K562 (cell line): Measurements from ENCODE around the gene FGFBP3. TPM values are rescaled to one million over a fixed set of nuclear protein-coding genes. Genes with fewer than 3 reads are reported as not detected.

Source experiments
- ARID3A ChIP-seq: IDR thresholded peaks from 2 replicates; pipeline ENCODE4 v1.6.1; 2012; ENCODE audit warnings: low read depth, low read length, improper control_type of control experiment, borderline replicate concordance
- CEBPG ChIP-seq, 3 experiments: fragments of 200-800 bp in 1 of 3; sonication (Bioruptor generic) in 1 of 3; sonication (generic) in 1 of 3; formaldehyde crosslinking in 1 of 3; IDR thresholded peaks in 2 of 3; conservative IDR thresholded peaks in 1 of 3; 2 replicates each; pipeline versions ENCODE4 v1.6.1 to v1.8.0; 2016 to 2022; ENCODE audit warnings: missing compliant biosample characterization in 2 of 3, missing genetic modification characterization in 2 of 3, mild to moderate bottlenecking in 1 of 3, missing genetic modification reagents in 1 of 3
- HES1 ChIP-seq: fragments of 450-650 bp; IDR thresholded peaks from 2 replicates; pipeline ENCODE4 v1.6.1; 2016; ENCODE audit warnings: low read depth, mild to moderate bottlenecking, moderate library complexity
- HMG20A ChIP-seq: fragments of 450-650 bp; formaldehyde crosslinking; conservative IDR thresholded peaks from 2 replicates; pipeline ENCODE4 v1.4.0; 2020; ENCODE audit warnings: mild to moderate bottlenecking, mixed read lengths
- PREB ChIP-seq: sonication (generic); formaldehyde crosslinking; IDR thresholded peaks from 2 replicates; pipeline ENCODE4 v1.8.1; 2023; ENCODE audit warnings: mild to moderate bottlenecking, missing genetic modification reagents
- RB1 ChIP-seq: fragments of 450-650 bp; IDR thresholded peaks from 2 replicates; pipeline ENCODE4 v1.6.1; 2017; ENCODE audit warnings: low read depth, mild to moderate bottlenecking
- TEAD4 ChIP-seq, 2 experiments: sonication (generic) in 1 of 2; formaldehyde crosslinking in 1 of 2; IDR thresholded peaks; 2 replicates each; pipeline versions ENCODE4 v1.6.1 to v1.8.0; 2012 to 2022; ENCODE audit warnings: borderline replicate concordance in 1 of 2, inconsistent platforms in 1 of 2, low read length in 1 of 2, mild to moderate bottlenecking in 1 of 2, missing genetic modification reagents in 1 of 2
- ZNF134 ChIP-seq: fragments of 250-450 bp; sonication (Bioruptor Pico); conservative IDR thresholded peaks from 2 replicates; pipeline ENCODE4 v1.4.0; 2020
- ZNF512 ChIP-seq: IDR thresholded peaks from 2 replicates; pipeline ENCODE4 v1.6.1; 2016; ENCODE audit warnings: missing genetic modification characterization, missing compliant biosample characterization
- ZNF518B ChIP-seq: fragments of 250-450 bp; sonication (Bioruptor Pico); IDR thresholded peaks from 2 replicates; pipeline ENCODE4 v1.5.0; 2021; ENCODE audit warnings: mild to moderate bottlenecking, moderate library complexity
- ZNF592 ChIP-seq: fragments of 450-650 bp; IDR thresholded peaks from 2 replicates; pipeline ENCODE4 v1.6.1; 2017; ENCODE audit warnings: antibody characterized with exemption, mild to moderate bottlenecking
- polyA plus RNA-seq, 8 experiments: library from polyadenylated mRNA; depleted of rRNA in 4 of 8; stranded (reverse) in 5 of 8; unstranded in 3 of 8; fragments of >200 nt; fragmentation: Nextera tagmentation in 2 of 8; fragmentation: Illumina TruSeq in 1 of 8; extraction: Ambion mirVana in 2 of 8; extraction: Trizol in 1 of 8; gene quantifications; 2 replicates each; pipeline versions ENCODE4 v1.2.1 to v1.2.3, GENCODE V29; 2011 to 2014; ENCODE audit warnings: inconsistent platforms in 1 of 8, missing spikeins in 1 of 8
- total RNA-seq, 7 experiments: library from RNA; depleted of rRNA in 6 of 7; stranded (reverse); fragments of >200 nt in 6 of 7; fragmentation: Illumina TruSeq in 2 of 7; extraction: Trizol in 2 of 7; gene quantifications; 2 replicates each; pipeline versions ENCODE4 v1.2.1 to v1.2.3, GENCODE V29; 2011 to 2021; ENCODE audit warnings: low replicate concordance in 1 of 7

FGFBP3 gene
- total and polyA plus RNA-seq, 9 of the 15 experiments (the other 6 are each of a cell fraction or from before 2014, with no cell fraction given): 0.58 to 3.0 (median 1.5) TPM

GRCh38 chr10:91908337-91909116, 759 bp downstream of the FGFBP3 start (continued):
- TF ChIP-seq ZNF592: peak; percentile 57; the same call in 1 of the 2 replicates
- TF ChIP-seq ARID3A: no peak
- no peak; the same call in 1 of the 2 replicates for TF ChIP-seq RB1
- no peak for TF ChIP-seq CEBPG (CRISPR knock-in tag; IDR thresholded peaks at IDR 0.05)
- no peak for TF ChIP-seq CEBPG (tag; conservative IDR thresholded peaks at IDR 0.05 in 1 of 2, IDR thresholded peaks at IDR 0.05 in 1 of 2)
- TF ChIP-seq PREB (CRISPR knock-in tag): no peak
- no peak for TF ChIP-seq ZNF512 (tag)
- TF ChIP-seq ZNF518B (CRISPR knock-in tag): no peak
- TF ChIP-seq TEAD4 (IDR thresholded peaks at IDR 0.05; ENCODE audit: low read length): 0 out of 2 replicates have a peak, but pooled peaks have one; percentile 9
- no peak for TF ChIP-seq TEAD4 (CRISPR knock-in tag; IDR thresholded peaks at IDR 0.05; ENCODE audit: borderline replicate concordance)
- TF ChIP-seq ZNF134 (CRISPR knock-in tag): no peak
- TF ChIP-seq HMG20A (CRISPR knock-in tag): no peak
- no peak for TF ChIP-seq HES1
